Measurements from ENCODE around the gene UBE3C. TPM values are rescaled to one million over a fixed set of nuclear protein-coding genes. Genes with fewer than 3 reads are reported as not detected.

Gene UBE3C
- total RNA-seq, 4 donors from 2014 or later = 66.1 to 93.3 (median 85.5) TPM

DNA sequence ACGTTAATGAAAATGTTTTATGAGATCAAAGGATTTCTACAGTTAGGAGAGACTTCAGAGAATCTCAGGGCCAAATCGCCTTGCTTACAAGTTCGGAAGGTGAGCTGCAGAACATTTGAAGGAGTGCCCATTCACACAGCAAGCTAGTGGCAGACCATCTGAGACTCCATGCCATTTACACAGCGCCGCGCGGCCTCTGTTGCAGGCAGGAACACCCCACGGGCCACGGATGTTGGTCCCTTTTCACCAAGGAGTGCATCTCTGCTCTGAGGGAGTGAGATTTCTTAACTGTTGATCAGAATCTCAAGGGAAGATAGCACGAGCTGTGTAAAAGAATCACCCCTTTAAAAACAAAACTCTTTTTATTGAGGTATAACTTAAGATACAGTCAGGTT lies 1.8 kb downstream of the UBE3C start:
- no peak for DNase-seq (ENCODE audit: extremely low spot score)
- no peaks in the 10 kb centered on the region for H3K27me3 ChIP-seq
- peaks cover 0 to 21% (median 9%) of the 10 kb centered on the region in 4 donors for H3K36me3 ChIP-seq
- H3K9me3 ChIP-seq = no peaks in the 10 kb centered on the region
- peaks cover 22 to 50% (median 43%) of the 10 kb centered on the region in 4 donors for H3K4me1 ChIP-seq
- 81% methylated on average over 10 of the region's 10 CpGs for WGBS
- H3K27ac ChIP-seq (replicated peaks in 1 of 4) = no peak overlapping the region
- TF ChIP-seq CTCF (IDR thresholded peaks at IDR 0.05) = no peak
- TF ChIP-seq EP300 (IDR thresholded peaks at IDR 0.05) = no peak
- TF ChIP-seq POLR2AphosphoS5 (IDR thresholded peaks at IDR 0.05) = no peak
- TF ChIP-seq POLR2A (IDR thresholded peaks at IDR 0.05; ENCODE audit: low read depth) = no peak
- intact Hi-C loops (cut with DNase I) = no loop called here
- peak overlapping the region; percentile 68 to 84 (median 80) for H3K4me3 ChIP-seq

DNA sequence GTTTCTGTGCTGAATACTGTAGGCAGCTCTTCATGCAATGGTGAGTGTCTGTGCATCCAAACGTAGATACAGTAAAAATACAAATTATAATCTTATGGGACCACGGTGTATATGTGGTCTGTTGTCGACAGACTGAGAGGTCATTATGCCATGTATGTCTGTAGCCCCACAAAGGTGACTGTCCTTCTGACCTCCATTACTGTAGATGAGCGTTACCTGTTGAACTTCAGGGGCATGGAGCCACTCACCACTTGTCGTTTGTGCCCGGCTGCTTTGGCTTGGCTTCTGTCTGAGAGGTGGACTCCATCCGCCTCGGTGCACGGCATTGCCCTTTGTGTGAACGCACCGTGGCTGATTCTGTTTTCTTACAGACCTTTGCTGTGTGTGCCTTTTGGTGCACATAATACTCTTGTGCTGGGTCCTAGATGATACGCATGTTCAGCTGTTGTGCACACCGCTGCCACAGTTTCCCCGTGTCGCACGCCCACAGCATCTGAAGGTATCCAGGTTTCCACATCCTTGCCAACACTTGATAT lies 2.9 kb downstream of the UBE3C start:
- Histone ChIP-seq H3K27ac (replicated peaks in 1 of 4) (no peak overlapping the region), H3K36me3 (peaks cover 0 to 21% (median 9%) of the 10 kb centered on the region in 4 donors), H3K4me1 (peaks cover 22 to 50% (median 43%) of the 10 kb centered on the region in 4 donors), H3K27me3 (no peaks in the 10 kb centered on the region), H3K4me3 (no peak overlapping the region), H3K9me3 (no peaks in the 10 kb centered on the region)
- DNase-seq (ENCODE audit: extremely low spot score) = no peak
- 97% methylated on average over 15 of the region's 16 CpGs for WGBS
- intact Hi-C loops (cut with DNase I) = no loop called here
- no peak for TF ChIP-seq CTCF (IDR thresholded peaks at IDR 0.05)
- TF ChIP-seq POLR2A (IDR thresholded peaks at IDR 0.05; ENCODE audit: low read depth) = no peak
- no peak for TF ChIP-seq EP300 (IDR thresholded peaks at IDR 0.05)
- no peak for TF ChIP-seq POLR2AphosphoS5 (IDR thresholded peaks at IDR 0.05)

DNA sequence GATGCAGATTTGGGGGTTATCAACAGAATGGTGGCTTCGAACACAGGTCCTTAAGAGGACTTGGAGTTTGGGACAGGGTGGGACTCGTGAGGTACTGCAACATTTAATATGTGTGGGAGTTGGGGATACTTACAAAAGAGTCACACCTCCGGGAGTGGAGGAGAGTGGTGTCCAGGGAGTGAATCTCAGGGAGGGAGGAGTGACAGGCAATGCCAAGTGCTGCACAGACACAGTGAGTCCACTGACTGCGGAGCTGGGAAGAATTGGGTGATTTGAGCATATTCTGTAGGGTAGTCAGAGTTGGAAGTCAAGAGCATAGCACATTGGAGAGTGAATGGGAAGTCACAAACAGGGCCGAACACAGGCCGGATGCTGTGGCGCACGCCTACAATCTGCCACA lies 5.1 kb downstream of the UBE3C start:
- Histone ChIP-seq H3K9me3 (no peaks in the 10 kb centered on the region), H3K4me1 (peaks cover 24 to 52% (median 41%) of the 10 kb centered on the region in 4 donors), H3K27me3 (no peaks in the 10 kb centered on the region), H3K36me3 (peaks cover 0 to 21% (median 9%) of the 10 kb centered on the region in 4 donors), H3K27ac (replicated peaks in 1 of 4) (no peak overlapping the region), H3K4me3 (no peak overlapping the region)
- intact Hi-C loops (cut with DNase I) = no loop called here
- 88% methylated on average over 6 of the region's 8 CpGs for whole genome bisulfite sequencing
- DNase-seq (ENCODE audit: extremely low spot score) = no peak
- TF ChIP-seq CTCF (IDR thresholded peaks at IDR 0.05) = no peak
- TF ChIP-seq POLR2A (IDR thresholded peaks at IDR 0.05; ENCODE audit: low read depth) = no peak
- no peak for TF ChIP-seq EP300 (IDR thresholded peaks at IDR 0.05)
- no peak for TF ChIP-seq POLR2AphosphoS5 (IDR thresholded peaks at IDR 0.05)

DNA sequence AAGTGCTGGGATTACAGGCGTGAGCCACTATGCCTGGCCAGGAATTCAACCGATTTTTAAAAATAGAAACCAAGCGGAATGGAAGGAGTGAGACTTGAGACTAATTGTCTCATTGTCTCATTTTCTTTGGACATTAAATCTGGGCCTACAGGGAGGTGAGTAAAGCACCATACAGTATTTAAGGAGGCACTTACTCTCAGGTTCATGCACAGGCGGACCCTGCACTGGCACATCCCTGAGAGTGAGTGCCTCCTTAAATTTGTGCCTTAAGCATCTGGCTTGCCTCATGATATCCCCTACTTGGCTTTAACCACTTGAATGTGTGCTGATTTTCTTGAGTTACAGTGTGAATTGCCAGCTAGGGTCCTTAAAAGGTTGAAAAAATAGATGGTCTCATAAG lies 10.6 kb downstream of the UBE3C start:
- intact Hi-C loops (cut with DNase I) = no loop called here
- TF ChIP-seq EP300 (IDR thresholded peaks at IDR 0.05) (no peak), POLR2AphosphoS5 (IDR thresholded peaks at IDR 0.05) (no peak), CTCF (IDR thresholded peaks at IDR 0.05) (no peak), POLR2A (IDR thresholded peaks at IDR 0.05; ENCODE audit: low read depth) (no peak)
- Histone ChIP-seq H3K4me3 (no peak overlapping the region), H3K4me1 (peaks cover 21 to 44% (median 37%) of the 10 kb centered on the region in 4 donors), H3K27me3 (no peaks in the 10 kb centered on the region), H3K36me3 (peaks cover 0 to 6% (median 2%) of the 10 kb centered on the region in 4 donors), H3K9me3 (no peaks in the 10 kb centered on the region), H3K27ac (replicated peaks in 1 of 4) (no peak overlapping the region)
- WGBS = 83% methylated on average over 4 of the region's 4 CpGs
- DNase-seq (ENCODE audit: extremely low spot score) = no peak

DNA sequence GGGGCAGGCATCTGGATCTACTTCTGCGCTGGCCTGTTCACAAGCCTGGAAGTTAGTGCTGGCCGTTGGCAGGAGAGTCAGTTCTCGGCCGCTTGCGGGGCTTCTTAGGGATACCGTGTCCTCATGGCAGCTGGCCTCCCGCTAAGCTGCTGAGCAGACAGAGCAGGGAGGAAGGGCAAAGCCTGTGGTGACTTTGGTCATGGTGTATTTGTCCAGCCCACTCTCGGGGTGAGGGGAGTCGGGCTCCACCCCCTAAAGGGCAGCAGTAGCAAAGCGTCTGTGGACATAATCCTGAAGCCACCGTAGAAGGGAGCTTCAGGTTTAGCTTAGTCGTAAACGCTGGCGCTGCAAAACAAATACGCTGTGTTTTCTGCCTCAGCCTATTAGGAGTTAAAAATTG lies 12.2 kb downstream of the UBE3C start:
- no peaks in the 10 kb centered on the region for H3K9me3 ChIP-seq
- H3K27ac ChIP-seq (replicated peaks in 1 of 4) = no peak overlapping the region
- H3K27me3 ChIP-seq = no peaks in the 10 kb centered on the region
- H3K4me1 ChIP-seq = peaks cover 26 to 45% (median 38%) of the 10 kb centered on the region in 4 donors
- intact Hi-C loops (cut with DNase I) = no loop called here
- no peak overlapping the region for H3K4me3 ChIP-seq
- no peak for TF ChIP-seq EP300 (IDR thresholded peaks at IDR 0.05)
- TF ChIP-seq POLR2AphosphoS5 (IDR thresholded peaks at IDR 0.05) = no peak
- DNase-seq (ENCODE audit: extremely low spot score) = no peak
- H3K36me3 ChIP-seq = peaks cover 0 to 6% (median 0%) of the 10 kb centered on the region in 4 donors
- WGBS = 47% methylated on average over 14 of the region's 15 CpGs

Data from esophagus muscularis mucosa (tissue), 4 donors.